ENCODE data around the gene MSI2. TPM values are rescaled to one million over a fixed set of nuclear protein-coding genes. Genes with fewer than 3 reads are reported as not detected.

Gene MSI2
- total RNA-seq, 4 donors from 2014 or later = 60.7 to 101 (median 70.9) TPM

DNA sequence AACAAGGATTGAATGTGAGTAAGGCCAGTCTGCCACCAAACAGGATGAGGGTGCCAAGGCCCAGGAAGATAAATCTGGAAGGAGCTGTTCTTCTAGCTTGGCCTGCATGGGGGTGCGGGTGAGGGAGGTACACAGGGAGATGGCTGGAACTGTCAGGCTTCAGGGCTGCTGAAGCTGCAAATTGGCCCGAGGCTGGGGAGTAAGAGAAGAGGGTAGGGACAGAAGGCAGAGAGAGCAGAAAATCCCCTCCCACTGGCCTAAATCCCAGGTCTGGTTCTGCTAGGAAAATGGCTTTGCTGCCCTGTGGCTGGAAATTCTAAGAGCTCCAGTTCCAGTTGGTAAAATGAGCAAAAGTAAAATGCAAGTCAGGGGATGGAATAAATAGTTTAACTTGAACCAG, 400.9 kb downstream of the MSI2 start:
- TF ChIP-seq, protein P1, sequence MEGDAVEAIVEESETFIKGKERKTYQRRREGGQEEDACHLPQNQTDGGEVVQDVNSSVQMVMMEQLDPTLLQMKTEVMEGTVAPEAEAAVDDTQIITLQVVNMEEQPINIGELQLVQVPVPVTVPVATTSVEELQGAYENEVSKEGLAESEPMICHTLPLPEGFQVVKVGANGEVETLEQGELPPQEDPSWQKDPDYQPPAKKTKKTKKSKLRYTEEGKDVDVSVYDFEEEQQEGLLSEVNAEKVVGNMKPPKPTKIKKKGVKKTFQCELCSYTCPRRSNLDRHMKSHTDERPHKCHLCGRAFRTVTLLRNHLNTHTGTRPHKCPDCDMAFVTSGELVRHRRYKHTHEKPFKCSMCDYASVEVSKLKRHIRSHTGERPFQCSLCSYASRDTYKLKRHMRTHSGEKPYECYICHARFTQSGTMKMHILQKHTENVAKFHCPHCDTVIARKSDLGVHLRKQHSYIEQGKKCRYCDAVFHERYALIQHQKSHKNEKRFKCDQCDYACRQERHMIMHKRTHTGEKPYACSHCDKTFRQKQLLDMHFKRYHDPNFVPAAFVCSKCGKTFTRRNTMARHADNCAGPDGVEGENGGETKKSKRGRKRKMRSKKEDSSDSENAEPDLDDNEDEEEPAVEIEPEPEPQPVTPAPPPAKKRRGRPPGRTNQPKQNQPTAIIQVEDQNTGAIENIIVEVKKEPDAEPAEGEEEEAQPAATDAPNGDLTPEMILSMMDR (IDR thresholded peaks at IDR 0.05) = no peak
- no peak for TF ChIP-seq POLR2A (IDR thresholded peaks at IDR 0.05)
- Histone ChIP-seq H3K9me3 (no peaks in the 10 kb centered on the region), H3K27ac (no peak overlapping the region), H3K4me1 (peaks cover 5 to 19% of the 10 kb centered on the region in 2 donors), H3K36me3 (no peaks in the 10 kb centered on the region), H3K27me3 (no peaks in the 10 kb centered on the region), H3K4me3 (replicated peaks in 1 of 3) (no peak overlapping the region)
- DNase-seq = no peak
- intact Hi-C loops (cut with DNase I) = no loop called here
- WGBS, 2 donors = 71 to 82% methylated on average over 2 of the region's 2 CpGs

DNA sequence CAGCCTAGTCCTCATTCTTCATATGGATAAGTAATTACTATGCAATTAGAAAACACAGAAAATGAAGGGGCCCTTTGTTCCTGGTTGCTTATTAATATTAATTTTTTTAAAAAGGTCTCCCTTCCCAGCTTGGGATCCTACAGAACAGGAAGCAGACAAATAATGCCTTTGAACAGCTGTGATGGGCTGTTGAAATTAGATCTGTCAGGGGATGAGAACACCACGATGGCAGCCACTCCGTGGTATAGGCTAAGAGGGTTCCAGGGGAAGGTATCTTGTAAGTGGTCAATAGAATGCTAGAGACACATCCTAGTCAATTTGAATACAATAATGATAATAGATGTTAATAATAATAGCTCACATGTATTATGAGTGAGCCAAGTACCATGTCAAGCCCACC, 405.7 kb downstream of the MSI2 start:
- Histone ChIP-seq H3K4me1 (peaks cover 5 to 27% of the 10 kb centered on the region in 2 donors), H3K9me3 (no peaks in the 10 kb centered on the region), H3K27ac (peak overlapping the region in 2 of 3 donors; percentile 41 to 69), H3K4me3 (replicated peaks in 1 of 3) (no peak overlapping the region), H3K36me3 (no peaks in the 10 kb centered on the region), H3K27me3 (no peaks in the 10 kb centered on the region)
- 87 to 93% methylated on average over 2 of the region's 2 CpGs for WGBS, 2 donors
- intact Hi-C loops (cut with DNase I) = no loop called here
- TF ChIP-seq, protein P1 (IDR thresholded peaks at IDR 0.05) = no peak
- TF ChIP-seq POLR2A (IDR thresholded peaks at IDR 0.05) = no peak
- DNase-seq = no peak

DNA sequence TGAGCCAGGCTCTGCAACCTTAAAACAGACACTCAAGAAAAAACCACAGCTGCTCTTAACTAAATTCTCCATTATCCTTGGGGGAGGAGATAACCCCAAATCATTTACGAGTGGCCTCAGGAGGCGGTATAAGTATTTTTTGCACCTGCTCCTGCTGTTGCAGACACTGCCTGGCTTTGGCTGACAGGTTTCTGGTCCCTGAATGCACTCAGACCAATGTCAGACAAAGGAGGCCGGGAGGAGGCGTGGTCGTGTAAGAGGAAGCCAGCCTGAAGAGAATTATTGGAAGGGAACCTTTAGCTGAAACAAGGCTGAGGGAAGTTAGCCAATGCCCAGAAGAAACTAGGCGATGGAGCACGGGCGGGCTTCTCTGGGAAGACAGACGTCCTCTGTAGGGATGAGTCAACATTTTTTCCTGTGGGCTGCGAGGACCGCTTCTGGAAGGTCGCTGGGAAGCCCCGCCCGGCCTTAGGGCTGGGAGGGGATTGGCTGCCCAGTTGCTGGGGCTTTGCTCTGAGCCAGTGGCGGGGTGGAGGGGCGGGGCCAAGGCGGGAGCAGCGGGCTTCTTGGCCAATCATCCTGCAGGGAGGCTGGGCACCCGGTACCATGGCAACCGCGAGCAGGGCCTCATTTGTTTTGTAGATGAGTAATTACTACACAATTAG, 406.5 kb downstream of the MSI2 start:
- intact Hi-C loops (cut with DNase I) = no loop called here
- Histone ChIP-seq H3K4me1 (peaks cover 5 to 29% of the 10 kb centered on the region in 2 donors), H3K4me3 (replicated peaks in 1 of 3) (no peak overlapping the region)

DNA sequence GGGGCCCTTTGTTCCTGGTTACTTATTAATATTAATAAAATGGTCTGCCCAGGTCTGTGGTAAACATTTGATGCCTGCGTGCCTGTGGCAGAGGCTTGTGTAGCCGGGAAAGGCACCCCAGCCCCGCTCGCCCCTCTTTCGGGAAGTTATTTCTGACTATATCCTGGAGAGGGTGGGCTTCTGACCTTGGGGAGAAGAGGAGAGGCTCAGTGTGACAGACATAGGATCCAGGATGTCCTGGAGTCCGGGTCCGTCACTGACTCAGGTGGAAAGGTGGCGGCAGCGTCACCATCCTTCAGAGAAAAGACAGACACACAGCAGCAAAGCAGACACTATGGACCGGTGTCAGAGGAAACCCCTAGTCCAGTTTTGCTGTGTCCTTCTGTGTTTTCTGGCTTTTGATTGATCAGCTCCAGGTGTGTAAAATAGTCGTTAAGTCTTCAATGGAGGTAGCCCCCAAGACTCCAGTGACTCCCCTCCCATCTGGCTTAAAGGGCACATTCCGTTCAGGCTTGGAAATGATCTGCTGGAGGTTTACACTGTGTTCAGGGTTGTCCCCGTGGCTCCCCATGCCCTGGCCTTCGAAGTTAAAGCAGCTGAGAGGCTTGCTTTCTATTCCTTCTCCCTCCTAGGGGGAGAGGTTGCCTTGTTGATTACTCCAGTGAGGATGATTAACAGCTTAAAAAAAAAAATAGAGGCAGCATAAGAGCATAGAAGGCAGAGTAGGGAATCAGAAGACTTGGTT, 407.2 kb downstream of the MSI2 start:
- H3K27ac ChIP-seq = peak overlapping the region in 2 of 3 donors; percentile 22 to 54
- no peak overlapping the region for H3K4me3 ChIP-seq (replicated peaks in 1 of 3)
- no peaks in the 10 kb centered on the region for H3K9me3 ChIP-seq
- no peaks in the 10 kb centered on the region for H3K27me3 ChIP-seq
- peaks cover 5 to 29% of the 10 kb centered on the region in 2 donors for H3K4me1 ChIP-seq
- TF ChIP-seq POLR2A (IDR thresholded peaks at IDR 0.05) = no peak
- TF ChIP-seq, protein P1 (IDR thresholded peaks at IDR 0.05) = no peak
- H3K36me3 ChIP-seq = no peaks in the 10 kb centered on the region
- intact Hi-C loops (cut with DNase I) = no loop called here
- no peak for DNase-seq
- 80 to 85% methylated on average over 14 of the region's 14 CpGs for WGBS, 2 donors

More for the DNA sequence above, 406.5 kb downstream of the MSI2 start:
- peak in 1 of 2 donors; percentile 43 for TF ChIP-seq POLR2A (IDR thresholded peaks at IDR 0.05)
- TF ChIP-seq, protein P1 (IDR thresholded peaks at IDR 0.05) = no peak
- 12 to 37% methylated on average over 19 of the region's 21 CpGs for WGBS, 2 donors
- Histone ChIP-seq H3K9me3 (no peaks in the 10 kb centered on the region), H3K27ac (peak overlapping the region; percentile 16 to 69 (median 41)), H3K36me3 (no peaks in the 10 kb centered on the region), H3K27me3 (no peaks in the 10 kb centered on the region)
- peak; percentile 92 for DNase-seq

DNA sequence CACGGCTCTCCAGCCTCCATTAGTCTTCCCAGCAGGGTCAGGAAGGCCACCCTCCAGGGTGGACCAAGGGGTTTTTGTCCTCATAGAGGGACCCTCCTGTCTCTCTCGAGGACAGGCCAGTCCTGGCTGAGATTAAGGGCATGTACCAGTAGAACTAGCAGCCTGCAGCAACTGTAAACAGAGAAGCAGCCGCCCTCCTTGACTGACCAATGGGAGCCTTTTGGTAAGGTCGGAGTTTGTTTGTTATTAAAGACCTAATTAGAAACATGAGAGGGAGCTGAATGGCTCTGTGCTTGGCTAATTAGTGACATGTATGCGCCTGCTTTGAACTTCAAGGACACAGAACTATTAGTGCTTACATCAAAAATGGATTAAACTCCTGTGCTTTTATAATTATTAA, 408.8 kb downstream of the MSI2 start:
- H3K4me1 ChIP-seq = peaks cover 5 to 29% of the 10 kb centered on the region in 2 donors
- intact Hi-C loops (cut with DNase I) = no loop called here
- WGBS, 2 donors = 70 to 77% methylated on average over 4 of the region's 5 CpGs

More for the DNA sequence above, 408.8 kb downstream of the MSI2 start:
- DNase-seq = no peak
- Histone ChIP-seq H3K27ac (peak overlapping the region in 2 of 3 donors; percentile 24 to 48), H3K4me3 (replicated peaks in 1 of 3) (no peak overlapping the region), H3K9me3 (no peaks in the 10 kb centered on the region), H3K36me3 (no peaks in the 10 kb centered on the region), H3K27me3 (no peaks in the 10 kb centered on the region)
- TF ChIP-seq, protein P1 (IDR thresholded peaks at IDR 0.05) = no peak
- TF ChIP-seq POLR2A (IDR thresholded peaks at IDR 0.05) = no peak

Measured in thyroid gland (tissue), 4 donors.